CD4-positive, alpha-beta T cell (primary cell): Measurements from ENCODE around the gene PKD1. TPM values are rescaled to one million over a fixed set of nuclear protein-coding genes. Genes with fewer than 3 reads are reported as not detected.
A peak's percentile ranks its signal among the peaks of the same experiment; 100 is the strongest.

Source experiments
- ATAC-seq: fragments of 200-7000 bp; cut with Tn5 transposase; one replicate; pipeline ENCODE4 v1.10.0; 2022; ENCODE audit warnings: mild to moderate bottlenecking; ENCODE audit not compliant: poor library complexity
- CTCF ChIA-PET: fragments of 350-600 bp; sonication (Branson Sonifier 250); formaldehyde crosslinking; loops from one replicate; lab custom pipeline; 2021; ENCODE audit warnings: antibody characterized with exemption, inconsistent platforms; lab: Charles Lee
- POLR2A ChIA-PET: fragments of 350-600 bp; sonication (Branson Sonifier 250); formaldehyde crosslinking; loops from one replicate; lab custom pipeline; 2021; ENCODE audit warnings: antibody characterized with exemption, inconsistent platforms; lab: Charles Lee
- DNase-seq, 14 experiments: peaks; one replicate each; pipeline ENCODE4 v3.0.0-alpha.2; 2013 to 2020; ENCODE audit warnings: mixed read lengths in 2 of 14
- H3K27ac ChIP-seq, 2 donors: one replicate each; pipeline versions ENCODE4 v1.5.1 to v1.7.0; 2013; ENCODE audit warnings: low read length in 2 of 2, low read depth in 1 of 2, mild to moderate bottlenecking in 1 of 2
- H3K27me3 ChIP-seq, 2 experiments: 1 replicate in 1 of 2; 2 replicates in 1 of 2; pipeline versions ENCODE4 v1.6.1 to v1.7.0; 2013; ENCODE audit warnings: low read length in 2 of 2, control low read depth in 1 of 2, mild to moderate bottlenecking in 1 of 2, moderate library complexity in 1 of 2; ENCODE audit not compliant: insufficient read depth in 2 of 2, control insufficient read depth in 1 of 2
- H3K36me3 ChIP-seq: one replicate; pipeline ENCODE4 v1.6.1; 2013; ENCODE audit warnings: low read length, control low read depth; ENCODE audit not compliant: insufficient read depth
- H3K4me1 ChIP-seq: one replicate; pipeline ENCODE4 v1.6.1; 2013; ENCODE audit warnings: low read length, control low read depth; ENCODE audit not compliant: insufficient read depth
- H3K4me3 ChIP-seq: one replicate; pipeline ENCODE4 v1.5.1; 2013; ENCODE audit warnings: mild to moderate bottlenecking, low read length, moderate library complexity
- H3K9me3 ChIP-seq, 2 experiments: 1 replicate in 1 of 2; 2 replicates in 1 of 2; pipeline versions ENCODE4 v1.6.1 to v1.7.0; 2013; ENCODE audit warnings: low read length in 2 of 2, mild to moderate bottlenecking in 2 of 2, control low read depth in 1 of 2, moderate library complexity in 1 of 2; ENCODE audit not compliant: control insufficient read depth in 1 of 2, insufficient read depth in 1 of 2
- H3K27ac Mint-ChIP-seq: one replicate; pipeline ENCODE4 v1.8.0; 2020; ENCODE audit warnings: mixed read lengths
- H3K27me3 Mint-ChIP-seq: one replicate; pipeline ENCODE4 v1.8.0; 2021; ENCODE audit warnings: mixed read lengths
- H3K36me3 Mint-ChIP-seq: one replicate; pipeline ENCODE4 v1.8.0; 2021; ENCODE audit warnings: low read depth, mixed read lengths
- H3K4me1 Mint-ChIP-seq: one replicate; pipeline ENCODE4 v1.8.0; 2021; ENCODE audit warnings: low read depth, mixed read lengths
- H3K4me3 Mint-ChIP-seq: one replicate; pipeline ENCODE4 v1.8.0; 2020; ENCODE audit warnings: mild to moderate bottlenecking, mixed read lengths
- H3K9me3 Mint-ChIP-seq: one replicate; pipeline ENCODE4 v1.8.0; 2020; ENCODE audit warnings: mixed read lengths
- CTCF ChIP-seq: fragments of 200-600 bp; IDR thresholded peaks from one replicate; pipeline ENCODE4 v1.8.0; 2022; ENCODE audit warnings: antibody characterized with exemption, mild to moderate bottlenecking
- intact Hi-C, 2 experiments: fragments of 100-400 bp; cut with DNase I in 1 of 2; cut with micrococcal nuclease in 1 of 2; formaldehyde crosslinking; loops; one replicate each; pipeline versions ENCODE4 v1.15.1 to v1.9.0; 2023 to 2025; cut with DNase I, micrococcal nuclease
- total RNA-seq, 174 experiments: library from RNA in 2 of 174; stranded (reverse) in 2 of 174; gene quantifications; one replicate each; pipeline ENCODE4 v1.2.3 and lab custom pipeline; 2021 to 2026

The PKD1 gene
- total RNA-seq, 2 experiments from 2014 or later = 80.3 to 85.6 TPM

- H3K9me3 Mint-ChIP-seq = no peaks in the 10 kb centered on the region
- peaks cover 19% of the 10 kb centered on the region for H3K36me3 Mint-ChIP-seq
- ATAC-seq = peak; percentile 90
- TF ChIP-seq CTCF = no peak
- no peaks in the 10 kb centered on the region for H3K27me3 Mint-ChIP-seq
- intact Hi-C loops = loop anchor here (1.0 to 10.0 kb wide), 2 partner anchors 107 to 291 kb away; no protein-coding TSS in a partner anchor
- H3K27ac ChIP-seq = peak within 1 kb of the TSS; percentile 64 to 68
- ChIA-PET CTCF (interaction anchor here (0.6 to 2.4 kb wide), 9 partner anchors 14 to 191 kb away, joined by 3 to 12 read pairs (median 4); partner anchors contain the start of genes NTHL1, RPS2 and TSC2), POLR2A (interaction anchor here (0.6 to 2.8 kb wide), 54 partner anchors 9 to 1519 kb away, joined by 3 to 41 read pairs (median 6); partner anchors contain the start of genes AMDHD2, ATP6V0C, CCNF and ECI1)
- peaks cover 51% of the 10 kb centered on the region for H3K4me1 Mint-ChIP-seq
- peaks cover 18% of the 10 kb centered on the region for H3K36me3 ChIP-seq
- H3K4me1 ChIP-seq = peaks cover 79% of the 10 kb centered on the region
- H3K27me3 ChIP-seq = no peaks in the 10 kb centered on the region
- DNase-seq = peak; percentile 93 to 100 (median 95)
- no peaks in the 10 kb centered on the region for H3K9me3 ChIP-seq
- H3K27ac Mint-ChIP-seq = peak within 1 kb of the TSS; percentile 75
- peak within 1 kb of the TSS; percentile 94 for H3K4me3 Mint-ChIP-seq
- H3K4me3 ChIP-seq = peak within 1 kb of the TSS; percentile 83
Measured at GRCh38 chr16:2155091-2155950, 19.6 kb upstream of the PKD1 start, which contains the start of gene TRAF7. TRAF7 (plus strand) TSS chr16:2155782; CDS start chr16:2163921, 8,139 bp downstream.

- ATAC-seq (no peak), DNase-seq (peak in 5 of 14 experiments; percentile 17 to 41 (median 27))
- Histone ChIP-seq H3K9me3 (no peaks in the 10 kb centered on the region), H3K27me3 (no peaks in the 10 kb centered on the region), H3K4me3 (peak overlapping the region; percentile 71), H3K27ac (peak overlapping the region; percentile 64 to 68), H3K36me3 (peaks cover 18% of the 10 kb centered on the region), H3K4me1 (peaks cover 86% of the 10 kb centered on the region)
- TF ChIP-seq CTCF = no peak
- POLR2A ChIA-PET = interaction anchor here (0.8 to 2.8 kb wide), 43 partner anchors 8 to 1518 kb away, joined by 3 to 41 read pairs (median 8); partner anchors contain the start of genes AMDHD2, ATP6V0C, CCNF and ECI1
- Mint-ChIP-seq H3K36me3 (peaks cover 19% of the 10 kb centered on the region), H3K27me3 (no peaks in the 10 kb centered on the region), H3K9me3 (no peaks in the 10 kb centered on the region), H3K27ac (peak overlapping the region; percentile 75), H3K4me1 (peaks cover 51% of the 10 kb centered on the region), H3K4me3 (peak overlapping the region; percentile 89)
- CTCF ChIA-PET = interaction anchor here (0.6 to 2.4 kb wide), 9 partner anchors 14 to 190 kb away, joined by 3 to 12 read pairs (median 4); partner anchors contain the start of genes NTHL1, RPS2 and TSC2
- intact Hi-C loops = loop anchor here (1.0 to 10.0 kb wide), 3 partner anchors 106 to 292 kb away; no protein-coding TSS in a partner anchor
Measured at GRCh38 chr16:2154533-2155090, 18.9 kb upstream of the PKD1 start.
